GM12878 (cell line): Measurements from ENCODE around the gene ZNF454. TPM values are rescaled to one million over a fixed set of nuclear protein-coding genes. Genes with fewer than 3 reads are reported as not detected.

Experiments used
- ATAC-seq: fragments of 200-7000 bp; cut with Tn5 transposase; 3 replicates; pipeline ENCODE4 v1.9.1; 2020; ENCODE audit warnings: mild to moderate bottlenecking, moderate library complexity
- BruUV-seq: library from RNA; stranded (reverse); fragments of 400-500 nt; replicated peaks from 2 replicates; lab custom pipeline; 2021; lab: Mats Ljungman, UMichigan
- CTCF ChIA-PET: fragments of 300-600 bp; sonication (Branson Sonifier 250); formaldehyde crosslinking; extraction: SDS; loops from one replicate; lab custom pipeline; 2021; ENCODE audit warnings: inconsistent platforms; lab: Yijun Ruan, JAX
- POLR2A ChIA-PET: fragments of 350-600 bp; formaldehyde crosslinking; extraction: SDS; loops from one replicate; lab custom pipeline; 2021; ENCODE audit warnings: inconsistent platforms; lab: Charles Lee
- RAD21 ChIA-PET: fragments of 300-600 bp; sonication (Branson Sonifier 250); formaldehyde crosslinking; loops from one replicate; lab custom pipeline; 2023; ENCODE audit warnings: antibody characterized with exemption; ENCODE audit not compliant: unreplicated experiment; lab: Charles Lee
- SMC1A ChIA-PET: fragments of 300-600 bp; sonication (Branson Sonifier 250); formaldehyde crosslinking; loops from one replicate; lab custom pipeline; 2023; ENCODE audit not compliant: unreplicated experiment, uncharacterized antibody; lab: Charles Lee
- DNase-seq: peaks from one replicate; pipeline ENCODE4 v3.0.0-alpha.2; 2011; ENCODE audit warnings: low read depth, low spot score
- FAIRE-seq: peaks from 3 replicates; lab custom pipeline; 2011; peaks lifted over from hg19 to GRCh38; lab: Jason Lieb, UNC
- H2AFZ ChIP-seq: 2 replicates; pipeline ENCODE4 v1.6.0; 2011; ENCODE audit warnings: low read depth, low read length, control low read depth; ENCODE audit not compliant: control insufficient read depth
- H3K27ac ChIP-seq: 2 replicates; pipeline ENCODE4 v1.5.1; 2011; ENCODE audit warnings: control low read depth; ENCODE audit not compliant: control insufficient read depth, insufficient read depth
- H3K27me3 ChIP-seq, 2 experiments: replicated peaks in 1 of 2; 2 replicates each; pipeline versions ENCODE4 v1.6.0 to v1.6.1; 2011; ENCODE audit warnings: low read length in 1 of 2; ENCODE audit not compliant: control insufficient read depth in 2 of 2, insufficient read depth in 2 of 2
- H3K36me3 ChIP-seq, 2 experiments: 2 replicates each; pipeline ENCODE4 v1.5.1; 2011; ENCODE audit warnings: low read length in 1 of 2; ENCODE audit not compliant: control insufficient read depth in 2 of 2, insufficient read depth in 2 of 2
- H3K4me1 ChIP-seq: 2 replicates; pipeline ENCODE4 v1.6.1; 2011; ENCODE audit warnings: mild to moderate bottlenecking, low read length, moderate library complexity, mixed read lengths; ENCODE audit not compliant: control insufficient read depth, insufficient read depth
- H3K4me2 ChIP-seq: 2 replicates; pipeline ENCODE4 v1.6.0; 2011; ENCODE audit warnings: control low read depth; ENCODE audit not compliant: control insufficient read depth, insufficient read depth
- H3K4me3 ChIP-seq: fragments of 200-600 bp; sonication (generic); 2 replicates; pipeline ENCODE4 v1.5.1; 2016
- H3K79me2 ChIP-seq: 2 replicates; pipeline ENCODE4 v1.6.0; 2011; ENCODE audit warnings: low read length; ENCODE audit not compliant: control insufficient read depth, insufficient read depth
- H3K9ac ChIP-seq: 2 replicates; pipeline ENCODE4 v1.8.0; 2011; ENCODE audit warnings: low read length, control low read depth, mixed read lengths; ENCODE audit not compliant: control insufficient read depth, insufficient read depth
- H3K9me3 ChIP-seq: replicated peaks from 3 replicates; pipeline ENCODE4 v1.5.1; 2011; ENCODE audit warnings: mild to moderate bottlenecking, low read length; ENCODE audit not compliant: control insufficient read depth, insufficient read depth
- H4K20me1 ChIP-seq: 2 replicates; pipeline ENCODE4 v1.6.0; 2011; ENCODE audit not compliant: control insufficient read depth, insufficient read depth
- CREM ChIP-seq: IDR thresholded peaks from 2 replicates; pipeline ENCODE4 v1.6.1; 2014; ENCODE audit warnings: antibody characterized with exemption, low read depth
- EP300 ChIP-seq, 2 experiments: fragments of 150-350 bp in 1 of 2; IDR thresholded peaks; 2 replicates each; pipeline ENCODE4 v1.6.1; 2011 to 2012; ENCODE audit warnings: low read depth in 2 of 2, low read length in 2 of 2, borderline replicate concordance in 1 of 2, improper control_type of control experiment in 1 of 2, inconsistent platforms in 1 of 2; ENCODE audit not compliant: control insufficient read depth in 1 of 2
- IKZF2 ChIP-seq, 2 experiments: fragments of 450-650 bp; IDR thresholded peaks; 2 replicates each; pipeline ENCODE4 v1.6.1; 2017; ENCODE audit warnings: mild to moderate bottlenecking in 2 of 2, moderate library complexity in 2 of 2
- KAT2A ChIP-seq: conservative IDR thresholded peaks from 2 replicates; pipeline ENCODE4 v1.6.1; 2011; ENCODE audit warnings: low read depth, low read length; ENCODE audit not compliant: control insufficient read depth
- MTA3 ChIP-seq: IDR thresholded peaks from 2 replicates; pipeline ENCODE4 v1.6.1; 2012; ENCODE audit warnings: low read length, inconsistent platforms, borderline replicate concordance
- NBN ChIP-seq: fragments of 450-650 bp; IDR thresholded peaks from 2 replicates; pipeline ENCODE4 v1.6.1; 2016
- SRF ChIP-seq, 2 experiments: IDR thresholded peaks; 2 replicates each; pipeline ENCODE4 v1.6.1; 2011; ENCODE audit warnings: low read depth in 2 of 2, low read length in 2 of 2, mild to moderate bottlenecking in 1 of 2, moderate library complexity in 1 of 2
- STAT3 ChIP-seq: IDR thresholded peaks from 2 replicates; pipeline ENCODE4 v1.6.1; 2011; ENCODE audit warnings: low read depth, low read length, improper control_type of control experiment
- TARDBP ChIP-seq: IDR thresholded peaks from 2 replicates; pipeline ENCODE4 v1.6.1; 2016; ENCODE audit warnings: borderline replicate concordance
- WGBS: methylation state at CpG from one replicate; pipeline ENCODE4 v1.1.6; 2016; ENCODE audit warnings: low lambda C conversion rate; ENCODE audit not compliant: insufficient replicate concordance, insufficient coverage; ENCODE audit errors: missing lambda C conversion rate; 5-methylcytosine and 5-hydroxymethylcytosine counted together
- in situ Hi-C: fragments of 300-500 bp; cut with MboI; formaldehyde crosslinking; loops from 9 replicates; pipeline ENCODE4 v1.14.3; 2018; ENCODE audit warnings: mixed read lengths
- intact Hi-C: fragments of 100-400 bp; cut with micrococcal nuclease; formaldehyde crosslinking; loops from one replicate; pipeline ENCODE4 v1.14.2; 2022; ENCODE audit not compliant: unreplicated experiment
- polyA plus RNA-seq, 11 experiments: library from polyadenylated mRNA; depleted of rRNA in 4 of 11; unstranded in 6 of 11; stranded (reverse) in 5 of 11; fragments of >200 nt; fragmentation: Nextera tagmentation in 4 of 11; fragmentation: Illumina TruSeq in 1 of 11; extraction: Ambion mirVana in 4 of 11; extraction: Trizol in 1 of 11; gene quantifications; 1 replicate in 1 of 11; 2 replicates in 10 of 11; pipeline versions ENCODE4 v1.2.1 to v1.2.3, GENCODE V29; 2011 to 2016; ENCODE audit warnings: inconsistent platforms in 2 of 11, missing spikeins in 2 of 11, low read depth in 1 of 11
- total RNA-seq, 4 experiments: library from RNA; depleted of rRNA in 3 of 4; stranded (reverse); fragments of >200 nt in 3 of 4; fragmentation: Illumina TruSeq in 1 of 4; extraction: Trizol in 1 of 4; gene quantifications; 2 replicates each; pipeline versions ENCODE4 v1.2.1 to v1.2.3, GENCODE V29; 2013 to 2021
- TF ChIP-seq, protein P1 (sequence below): IDR thresholded peaks from 2 replicates; pipeline ENCODE4 v1.6.1; 2012; ENCODE audit warnings: low read depth, low read length, improper control_type of control experiment
- TF ChIP-seq, protein P2 (sequence below): fragments of 450-650 bp; IDR thresholded peaks from 2 replicates; pipeline ENCODE4 v1.6.1; 2017; ENCODE audit warnings: mild to moderate bottlenecking, moderate library complexity

The ZNF454 gene
- total and polyA plus RNA-seq, 10 of the 15 experiments (the other 5 are each of a cell fraction or from before 2014, with no cell fraction given): not detected

DNA sequence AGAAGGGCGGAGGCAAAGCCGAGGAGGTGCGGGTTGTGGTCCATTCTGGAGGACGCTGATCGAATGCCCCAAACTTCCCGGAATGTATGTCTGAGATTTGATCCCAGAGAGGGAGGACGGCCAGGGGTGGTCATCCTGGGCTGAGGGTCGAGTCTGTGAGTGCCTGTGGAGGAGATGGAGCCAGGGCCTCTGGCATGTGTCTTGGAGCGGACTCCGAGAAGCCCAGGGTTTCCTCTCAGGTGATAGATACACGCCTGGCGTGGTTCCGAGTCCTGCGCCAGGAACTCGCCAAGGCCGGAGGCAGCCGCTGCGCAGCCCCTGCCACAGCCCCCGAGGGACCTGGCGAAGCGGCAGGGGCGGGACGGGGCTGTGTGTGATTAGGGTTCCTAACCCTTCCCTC, 363 bp downstream of the ZNF454 start:
- Histone ChIP-seq H3K4me2 (no peak overlapping the region), H3K9me3 (peaks cover 13% of the 10 kb centered on the region; the same call in 2 of the 3 replicates), H4K20me1 (no peaks in the 10 kb centered on the region), H3K79me2 (no peaks in the 10 kb centered on the region), H3K36me3 (no peaks in the 10 kb centered on the region), H3K27me3 (no peaks in the 10 kb centered on the region), H3K4me3 (no peak overlapping the region), H3K9ac (no peak overlapping the region), H2AFZ (no peak overlapping the region), H3K27ac (no peak overlapping the region), H3K4me1 (no peaks in the 10 kb centered on the region)
- POLR2A ChIA-PET: no interaction called here
- in situ Hi-C loops: no loop called here
- CTCF ChIA-PET: no interaction called here
- SMC1A ChIA-PET: no interaction called here
- RAD21 ChIA-PET: no interaction called here
- BruUV-seq: no TSS peak
- intact Hi-C loops: no loop called here
- 56% methylated on average over 23 of the region's 23 CpGs for WGBS
- FAIRE-seq (no peak), ATAC-seq (no peak), DNase-seq (no peak)
- no peak for TF ChIP-seq STAT3
- TF ChIP-seq SRF (IDR thresholded peaks at IDR 0.05; ENCODE audit: low read depth in 2 of 2, low read length in 2 of 2): no peak
- no peak for TF ChIP-seq NBN
- TF ChIP-seq CREM: no peak
- no peak for TF ChIP-seq EP300 (IDR thresholded peaks at IDR 0.05; ENCODE audit: borderline replicate concordance in 1 of 2, control insufficient read depth in 1 of 2, low read depth in 2 of 2, low read length in 2 of 2)

DNA sequence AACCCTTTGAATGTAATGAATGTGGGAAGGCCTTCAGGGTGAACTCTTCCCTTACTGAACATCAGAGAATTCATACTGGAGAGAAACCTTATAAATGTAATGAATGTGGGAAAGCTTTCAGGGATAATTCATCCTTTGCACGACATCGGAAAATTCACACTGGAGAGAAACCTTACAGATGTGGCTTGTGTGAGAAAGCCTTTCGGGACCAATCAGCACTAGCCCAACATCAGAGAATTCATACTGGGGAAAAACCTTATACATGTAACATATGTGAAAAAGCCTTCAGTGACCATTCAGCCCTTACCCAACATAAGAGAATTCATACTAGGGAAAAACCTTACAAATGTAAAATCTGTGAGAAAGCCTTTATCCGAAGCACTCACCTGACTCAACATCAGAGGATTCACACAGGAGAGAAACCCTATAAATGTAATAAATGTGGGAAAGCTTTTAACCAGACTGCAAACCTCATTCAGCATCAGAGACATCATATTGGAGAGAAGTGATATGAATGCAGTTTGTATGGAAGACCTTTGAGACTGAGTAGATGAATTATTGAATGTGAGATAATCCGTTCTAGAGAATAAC, 24.6 kb downstream of the ZNF454 start:
- Histone ChIP-seq H4K20me1 (no peaks in the 10 kb centered on the region), H3K27ac (no peak overlapping the region), H3K36me3 (no peaks in the 10 kb centered on the region), H3K4me2 (no peak overlapping the region), H3K27me3 (no peaks in the 10 kb centered on the region), H3K4me1 (no peaks in the 10 kb centered on the region), H2AFZ (no peak overlapping the region), H3K9me3 (no peaks in the 10 kb centered on the region; the same call in 1 of the 3 replicates), H3K79me2 (no peaks in the 10 kb centered on the region), H3K4me3 (no peak overlapping the region), H3K9ac (no peak overlapping the region)
- in situ Hi-C loops: no loop called here
- POLR2A ChIA-PET: no interaction called here
- no TSS peak for BruUV-seq
- ATAC-seq (no peak), FAIRE-seq (no peak), DNase-seq (no peak)
- RAD21 ChIA-PET: no interaction called here
- SMC1A ChIA-PET: no interaction called here
- CTCF ChIA-PET: no interaction called here
- 42% methylated on average over 5 of the region's 5 CpGs for WGBS
- intact Hi-C loops: no loop called here
- TF ChIP-seq KAT2A (no peak), TARDBP (no peak), IKZF2 (IDR thresholded peaks at IDR 0.05) (no peak), MTA3 (no peak)
- TF ChIP-seq, protein P1, sequence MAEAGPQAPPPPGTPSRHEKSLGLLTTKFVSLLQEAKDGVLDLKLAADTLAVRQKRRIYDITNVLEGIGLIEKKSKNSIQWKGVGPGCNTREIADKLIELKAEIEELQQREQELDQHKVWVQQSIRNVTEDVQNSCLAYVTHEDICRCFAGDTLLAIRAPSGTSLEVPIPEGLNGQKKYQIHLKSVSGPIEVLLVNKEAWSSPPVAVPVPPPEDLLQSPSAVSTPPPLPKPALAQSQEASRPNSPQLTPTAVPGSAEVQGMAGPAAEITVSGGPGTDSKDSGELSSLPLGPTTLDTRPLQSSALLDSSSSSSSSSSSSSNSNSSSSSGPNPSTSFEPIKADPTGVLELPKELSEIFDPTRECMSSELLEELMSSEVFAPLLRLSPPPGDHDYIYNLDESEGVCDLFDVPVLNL: no peak
- TF ChIP-seq, protein P2, sequence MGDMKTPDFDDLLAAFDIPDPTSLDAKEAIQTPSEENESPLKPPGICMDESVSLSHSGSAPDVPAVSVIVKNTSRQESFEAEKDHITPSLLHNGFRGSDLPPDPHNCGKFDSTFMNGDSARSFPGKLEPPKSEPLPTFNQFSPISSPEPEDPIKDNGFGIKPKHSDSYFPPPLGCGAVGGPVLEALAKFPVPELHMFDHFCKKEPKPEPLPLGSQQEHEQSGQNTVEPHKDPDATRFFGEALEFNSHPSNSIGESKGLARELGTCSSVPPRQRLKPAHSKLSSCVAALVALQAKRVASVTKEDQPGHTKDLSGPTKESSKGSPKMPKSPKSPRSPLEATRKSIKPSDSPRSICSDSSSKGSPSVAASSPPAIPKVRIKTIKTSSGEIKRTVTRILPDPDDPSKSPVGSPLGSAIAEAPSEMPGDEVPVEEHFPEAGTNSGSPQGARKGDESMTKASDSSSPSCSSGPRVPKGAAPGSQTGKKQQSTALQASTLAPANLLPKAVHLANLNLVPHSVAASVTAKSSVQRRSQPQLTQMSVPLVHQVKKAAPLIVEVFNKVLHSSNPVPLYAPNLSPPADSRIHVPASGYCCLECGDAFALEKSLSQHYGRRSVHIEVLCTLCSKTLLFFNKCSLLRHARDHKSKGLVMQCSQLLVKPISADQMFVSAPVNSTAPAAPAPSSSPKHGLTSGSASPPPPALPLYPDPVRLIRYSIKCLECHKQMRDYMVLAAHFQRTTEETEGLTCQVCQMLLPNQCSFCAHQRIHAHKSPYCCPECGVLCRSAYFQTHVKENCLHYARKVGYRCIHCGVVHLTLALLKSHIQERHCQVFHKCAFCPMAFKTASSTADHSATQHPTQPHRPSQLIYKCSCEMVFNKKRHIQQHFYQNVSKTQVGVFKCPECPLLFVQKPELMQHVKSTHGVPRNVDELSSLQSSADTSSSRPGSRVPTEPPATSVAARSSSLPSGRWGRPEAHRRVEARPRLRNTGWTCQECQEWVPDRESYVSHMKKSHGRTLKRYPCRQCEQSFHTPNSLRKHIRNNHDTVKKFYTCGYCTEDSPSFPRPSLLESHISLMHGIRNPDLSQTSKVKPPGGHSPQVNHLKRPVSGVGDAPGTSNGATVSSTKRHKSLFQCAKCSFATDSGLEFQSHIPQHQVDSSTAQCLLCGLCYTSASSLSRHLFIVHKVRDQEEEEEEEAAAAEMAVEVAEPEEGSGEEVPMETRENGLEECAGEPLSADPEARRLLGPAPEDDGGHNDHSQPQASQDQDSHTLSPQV: no peak
